ENCODE data around the gene AKAP1.

DNA sequence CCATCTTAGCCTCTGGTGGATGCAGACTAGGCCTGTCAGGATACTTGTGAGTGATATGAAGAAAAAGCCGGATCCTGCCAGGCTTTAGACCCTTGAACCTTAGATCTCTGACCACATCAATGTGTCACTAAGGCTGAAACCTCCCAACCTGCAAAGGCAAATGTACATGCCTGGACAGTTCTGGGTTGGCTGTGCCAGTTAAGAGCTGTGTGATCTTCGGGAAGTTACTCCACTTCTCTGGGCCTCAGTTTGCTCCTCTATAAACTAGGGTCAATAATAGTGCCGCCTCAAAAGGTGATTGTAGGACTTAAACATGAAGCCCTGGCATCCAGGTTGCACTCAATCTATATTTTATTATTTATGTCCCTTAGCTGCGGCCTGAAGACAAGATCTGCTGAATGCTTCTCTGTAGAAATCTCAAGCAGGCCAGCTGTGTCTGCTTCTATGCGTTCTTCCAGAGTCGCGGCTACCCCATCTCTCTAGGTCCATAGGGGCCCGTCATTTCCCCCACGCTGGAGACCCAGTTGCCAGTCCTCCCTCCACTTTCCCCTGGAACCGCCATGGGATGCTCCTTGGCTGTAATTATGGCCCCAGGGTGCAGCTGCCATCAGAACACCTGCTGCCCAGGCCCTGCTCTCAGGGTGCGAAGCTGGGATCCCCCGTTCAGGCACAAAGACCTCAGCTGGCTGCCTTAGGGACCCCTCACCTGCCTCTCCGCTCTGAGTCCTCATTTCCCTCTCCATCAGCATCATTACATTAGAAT is 50.2 kb downstream of the AKAP1 start:
- TF ChIP-seq RCOR1 (IDR thresholded peaks at IDR 0.05; ENCODE audit: low read length) (no peak), POLR2AphosphoS5 (IDR thresholded peaks at IDR 0.05; ENCODE audit: low read depth, low read length) (no peak), EZH2phosphoT487 (IDR thresholded peaks at IDR 0.05; ENCODE audit: borderline replicate concordance, low read depth) (no peak), NRF1 (IDR thresholded peaks at IDR 0.05; ENCODE audit: low read depth, low read length) (no peak), FOXM1 (IDR thresholded peaks at IDR 0.05; ENCODE audit: low read depth) (no peak)
- TF ChIP-seq, protein P1, sequence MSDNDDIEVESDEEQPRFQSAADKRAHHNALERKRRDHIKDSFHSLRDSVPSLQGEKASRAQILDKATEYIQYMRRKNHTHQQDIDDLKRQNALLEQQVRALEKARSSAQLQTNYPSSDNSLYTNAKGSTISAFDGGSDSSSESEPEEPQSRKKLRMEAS (IDR thresholded peaks at IDR 0.05; ENCODE audit: low read depth), result no peak
- TF ChIP-seq, protein P2, sequence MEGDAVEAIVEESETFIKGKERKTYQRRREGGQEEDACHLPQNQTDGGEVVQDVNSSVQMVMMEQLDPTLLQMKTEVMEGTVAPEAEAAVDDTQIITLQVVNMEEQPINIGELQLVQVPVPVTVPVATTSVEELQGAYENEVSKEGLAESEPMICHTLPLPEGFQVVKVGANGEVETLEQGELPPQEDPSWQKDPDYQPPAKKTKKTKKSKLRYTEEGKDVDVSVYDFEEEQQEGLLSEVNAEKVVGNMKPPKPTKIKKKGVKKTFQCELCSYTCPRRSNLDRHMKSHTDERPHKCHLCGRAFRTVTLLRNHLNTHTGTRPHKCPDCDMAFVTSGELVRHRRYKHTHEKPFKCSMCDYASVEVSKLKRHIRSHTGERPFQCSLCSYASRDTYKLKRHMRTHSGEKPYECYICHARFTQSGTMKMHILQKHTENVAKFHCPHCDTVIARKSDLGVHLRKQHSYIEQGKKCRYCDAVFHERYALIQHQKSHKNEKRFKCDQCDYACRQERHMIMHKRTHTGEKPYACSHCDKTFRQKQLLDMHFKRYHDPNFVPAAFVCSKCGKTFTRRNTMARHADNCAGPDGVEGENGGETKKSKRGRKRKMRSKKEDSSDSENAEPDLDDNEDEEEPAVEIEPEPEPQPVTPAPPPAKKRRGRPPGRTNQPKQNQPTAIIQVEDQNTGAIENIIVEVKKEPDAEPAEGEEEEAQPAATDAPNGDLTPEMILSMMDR (IDR thresholded peaks at IDR 0.05), result no peak
- TF ChIP-seq, protein P3, sequence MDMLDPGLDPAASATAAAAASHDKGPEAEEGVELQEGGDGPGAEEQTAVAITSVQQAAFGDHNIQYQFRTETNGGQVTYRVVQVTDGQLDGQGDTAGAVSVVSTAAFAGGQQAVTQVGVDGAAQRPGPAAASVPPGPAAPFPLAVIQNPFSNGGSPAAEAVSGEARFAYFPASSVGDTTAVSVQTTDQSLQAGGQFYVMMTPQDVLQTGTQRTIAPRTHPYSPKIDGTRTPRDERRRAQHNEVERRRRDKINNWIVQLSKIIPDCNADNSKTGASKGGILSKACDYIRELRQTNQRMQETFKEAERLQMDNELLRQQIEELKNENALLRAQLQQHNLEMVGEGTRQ (IDR thresholded peaks at IDR 0.05; ENCODE audit: borderline replicate concordance, low read depth, low read length), result no peak

Measured in SK-N-SH (cell line).